Mucosa of gallbladder (tissue), 1 donor: Measurements from ENCODE around the gene NAV2. TPM values are rescaled to one million over a fixed set of nuclear protein-coding genes. Genes with fewer than 3 reads are reported as not detected.

Source experiments
- DNase-seq: peaks from one replicate; pipeline ENCODE4 v3.0.0-alpha.2; 2020; ENCODE audit warnings: low spot score
- total RNA-seq: library from RNA; stranded (reverse); gene quantifications from one replicate; pipeline ENCODE4 v1.2.1, GENCODE V29; 2021
- donor health status: DM: no; HTN: no; CAD: no.

Gene NAV2
- total RNA-seq, 1 donor from 2014 or later, result 5.3 TPM

DNA sequence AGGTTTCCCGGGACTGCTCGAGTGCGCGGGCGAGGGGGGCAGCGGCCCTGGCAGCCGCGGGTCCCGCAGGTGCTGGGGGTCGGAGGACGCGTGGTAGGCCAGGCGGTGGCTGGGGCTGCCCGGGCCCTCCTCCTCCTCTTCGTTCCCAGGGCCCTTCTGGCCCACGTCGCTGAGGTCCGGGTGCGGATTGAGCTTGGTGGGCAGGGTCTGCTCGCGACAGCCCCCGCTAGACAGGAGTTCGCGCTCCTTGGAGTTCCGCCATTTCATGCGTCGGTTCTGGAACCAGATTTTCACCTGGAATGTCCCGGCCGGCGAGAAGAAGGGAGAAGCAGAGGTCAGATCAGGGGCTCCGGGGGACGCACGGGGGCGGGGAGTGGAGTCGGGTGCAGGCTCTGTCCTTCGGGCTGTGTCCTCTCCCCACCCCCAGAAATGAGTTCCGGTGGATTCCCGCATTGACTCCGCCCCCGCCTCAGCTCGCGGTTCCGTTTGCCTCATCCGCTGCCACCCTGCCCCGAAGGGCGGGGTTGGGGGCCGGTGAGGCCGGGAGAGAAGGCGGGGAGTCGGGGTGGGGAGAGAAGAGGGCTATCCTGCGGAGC is 443.7 kb downstream of the NAV2 start:
- DNase-seq, result no peak

DNA sequence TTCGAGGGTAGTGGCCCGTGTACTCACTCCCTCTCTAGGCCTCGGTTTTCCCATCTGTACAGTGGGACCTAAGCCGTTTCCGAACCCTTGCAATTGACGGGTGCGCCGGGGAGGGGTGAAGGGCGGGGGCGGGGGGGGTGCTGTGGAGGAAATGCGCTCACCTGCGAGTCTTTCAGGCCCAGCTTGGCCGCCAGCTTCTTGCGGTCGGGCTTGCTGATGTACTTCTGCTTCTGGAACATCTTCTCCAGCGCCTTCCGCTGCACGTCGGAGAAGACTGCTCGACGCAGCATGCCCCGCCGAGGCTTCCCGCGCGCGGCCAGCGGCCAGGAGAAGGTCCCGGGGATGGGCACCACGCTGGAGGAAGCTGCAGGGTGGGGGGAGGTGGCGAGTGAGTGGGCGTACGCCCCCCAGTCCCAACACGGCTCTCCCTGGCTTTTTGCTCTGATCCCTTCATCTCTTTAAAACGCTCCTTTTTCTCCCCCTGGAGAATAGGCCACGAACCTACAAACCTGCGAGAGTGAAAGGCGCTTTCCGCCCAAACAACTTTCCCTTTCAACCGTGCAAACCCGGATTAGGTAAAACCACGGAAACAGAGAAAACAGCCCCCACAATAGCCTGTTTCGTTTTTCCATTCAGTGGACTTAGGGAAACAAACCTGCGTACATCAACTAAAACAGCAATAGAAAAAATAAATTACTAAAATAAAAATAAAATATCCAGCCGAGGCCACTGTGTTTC is 444.4 kb downstream of the NAV2 start:
- no peak for DNase-seq

DNA sequence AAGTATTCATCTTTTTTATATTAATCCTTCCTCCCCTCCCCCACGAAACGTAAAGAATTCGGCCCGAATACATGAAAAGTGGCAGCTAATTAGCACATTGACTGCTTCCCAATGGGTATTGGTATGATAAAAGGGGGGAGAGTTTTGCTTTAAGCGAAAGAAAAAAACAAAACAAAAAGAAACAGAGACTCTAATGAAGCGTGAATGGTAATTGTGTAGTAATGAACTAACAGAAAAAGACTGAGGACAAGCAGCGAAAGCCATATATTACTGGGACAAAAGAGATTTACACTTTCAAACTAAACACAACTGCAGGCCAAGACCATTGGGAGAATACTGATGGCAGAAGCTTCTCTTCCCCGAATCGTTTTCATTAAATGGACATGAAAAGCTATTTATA is 445.1 kb downstream of the NAV2 start:
- DNase-seq, result no peak

DNA sequence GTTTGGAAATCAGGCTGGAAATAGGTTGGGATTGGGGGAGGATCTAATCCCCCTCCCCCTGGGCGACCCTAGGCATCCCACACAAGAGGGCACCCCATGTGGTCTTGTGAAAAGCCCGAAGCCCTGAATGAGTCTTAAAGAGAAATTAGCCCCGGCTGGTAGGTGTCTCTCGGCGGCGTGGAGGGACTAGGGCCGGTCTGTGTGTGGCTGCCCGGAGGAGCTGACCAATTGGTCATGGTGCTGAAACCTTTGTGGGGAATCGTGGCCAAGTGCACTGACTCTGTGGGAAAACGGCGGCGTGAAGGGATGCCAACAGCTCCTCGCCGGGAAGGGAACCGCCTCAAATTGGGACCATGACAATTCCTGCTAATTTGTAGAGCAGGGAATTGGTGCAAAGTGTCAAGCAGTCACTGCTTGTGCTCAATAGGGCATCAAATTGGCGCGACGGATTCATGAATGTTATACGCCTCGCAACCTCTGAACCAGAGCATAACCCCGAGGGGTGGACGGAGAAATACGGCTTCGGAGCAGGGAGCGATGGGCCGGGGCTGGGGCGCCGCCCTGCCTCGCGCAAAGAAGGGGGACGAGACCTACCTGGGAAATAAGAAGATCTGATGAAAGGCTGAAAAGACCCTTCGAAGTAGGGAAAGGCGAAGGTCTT is 446.1 kb downstream of the NAV2 start:
- peak; percentile 72 for DNase-seq

DNA sequence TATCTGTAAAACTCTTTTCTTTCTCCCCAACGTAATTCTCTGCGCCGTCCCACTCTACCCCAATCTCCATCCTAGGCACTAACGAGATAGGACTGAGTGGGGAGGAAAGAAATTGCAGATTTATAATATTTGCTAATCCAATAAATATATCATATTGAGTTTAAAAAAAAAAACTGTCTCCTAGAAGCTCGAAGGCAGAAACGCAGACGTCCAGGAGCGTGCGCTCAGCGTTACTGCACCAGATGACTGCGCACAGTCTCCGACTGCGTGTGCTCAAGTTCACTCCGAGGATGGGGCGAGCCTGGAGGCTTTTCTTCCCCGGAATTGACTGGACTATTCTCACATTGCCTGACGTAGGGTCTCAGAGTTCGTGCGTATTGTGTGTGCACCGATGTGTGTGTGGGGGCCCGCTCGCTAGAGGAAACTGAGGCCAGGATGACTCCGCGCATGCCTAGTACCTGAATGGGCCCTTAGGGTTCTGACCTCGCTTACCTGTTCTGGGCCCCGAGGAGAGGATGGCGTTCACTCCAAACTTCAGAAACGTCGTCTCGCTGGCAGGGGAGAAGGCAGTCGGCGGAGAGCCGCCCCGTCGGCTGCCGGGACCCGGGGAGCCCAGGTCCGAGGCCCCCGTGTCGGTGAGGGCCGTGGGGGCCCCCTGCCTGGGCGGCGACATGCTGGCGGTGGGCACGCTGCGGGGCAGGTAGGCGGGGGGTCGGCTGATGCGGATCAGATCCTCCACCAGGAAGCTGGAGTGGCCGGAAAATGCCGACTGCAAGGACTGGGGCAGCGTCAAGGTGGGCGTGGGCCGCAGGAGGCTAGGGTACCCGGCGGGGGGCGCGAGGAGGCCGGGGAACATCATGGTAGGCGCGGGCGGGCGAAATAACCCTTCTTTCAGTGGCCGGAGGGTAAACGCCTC is 447.1 kb downstream of the NAV2 start:
- DNase-seq, result no peak

DNA sequence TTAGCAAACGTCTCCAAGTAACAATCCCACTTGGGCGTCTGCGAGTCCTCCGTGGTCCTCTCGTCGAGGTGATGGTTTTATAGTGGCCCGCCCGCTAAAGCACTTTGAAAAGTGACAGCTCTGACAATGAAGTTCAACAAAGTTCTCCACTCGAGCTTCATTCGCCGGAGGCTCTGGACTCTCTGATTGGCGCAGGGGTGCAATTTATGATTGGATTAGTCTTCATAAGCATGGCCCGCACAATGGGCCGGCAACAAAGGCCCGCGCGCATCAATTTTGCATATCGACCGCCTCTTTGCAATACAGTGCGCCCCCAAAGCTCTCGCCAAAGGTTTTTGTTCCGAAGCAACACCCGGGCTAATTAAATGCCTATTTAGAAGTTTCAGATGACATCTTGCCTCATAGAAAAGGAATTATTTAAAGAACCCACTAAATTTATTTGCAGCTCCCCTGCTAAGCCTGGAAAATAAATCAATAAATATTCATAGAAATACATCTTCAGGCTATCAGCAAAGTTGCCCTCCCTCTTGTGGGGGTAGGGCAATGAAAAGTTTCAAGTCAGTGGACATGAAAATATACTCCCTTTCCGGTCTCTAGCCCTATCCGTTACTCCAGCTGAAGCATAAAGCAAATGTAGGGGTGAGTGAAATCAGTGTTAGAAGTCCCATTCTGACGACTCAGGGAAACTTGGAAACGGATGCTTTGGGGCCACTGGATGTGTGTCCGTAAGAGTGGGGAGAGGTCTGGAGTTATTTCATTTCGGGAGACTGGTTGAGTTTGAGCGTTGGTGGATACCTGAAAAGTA is 448.0 kb downstream of the NAV2 start, which contains the start of gene DBX1:
Gene DBX1, minus strand, starts transcription at position 51 of the 805 bp plus-strand sequence. CDS start 151 bp downstream, outside the sequence.
- no peak for DNase-seq

DNA sequence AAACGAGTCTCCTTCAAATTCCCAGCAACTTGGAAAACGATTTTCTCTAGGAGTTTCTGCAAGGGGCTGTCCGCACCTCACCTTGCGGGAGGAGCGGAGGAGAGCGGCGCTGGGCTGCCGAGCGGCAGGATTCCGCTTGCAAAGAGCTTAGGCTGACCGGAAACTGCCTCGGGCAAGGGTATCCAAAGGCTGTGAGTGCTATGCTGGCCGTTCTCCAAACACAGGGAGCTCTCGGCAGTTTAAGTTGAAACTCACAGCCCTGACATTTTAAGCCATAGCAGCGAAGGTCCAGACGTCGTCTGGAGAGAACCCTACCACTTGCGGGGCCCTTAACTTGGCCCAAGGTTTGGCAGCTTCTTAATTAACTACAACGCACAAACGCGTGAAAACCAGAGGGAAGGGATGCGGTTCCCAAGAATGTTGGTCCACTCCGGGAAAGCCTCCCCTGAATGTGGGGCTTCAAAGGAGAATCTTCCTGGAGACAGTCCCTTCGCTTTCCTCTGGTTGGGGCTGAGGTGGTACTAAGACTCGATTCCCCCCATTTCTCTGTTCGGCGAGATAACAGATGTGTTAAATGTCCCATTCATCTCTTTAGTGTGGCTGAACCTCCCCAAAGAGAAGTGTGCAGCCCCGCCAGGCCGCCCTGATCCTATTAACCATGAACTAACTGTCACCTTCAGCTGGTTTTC is 448.7 kb downstream of the NAV2 start:
- no peak for DNase-seq

DNA sequence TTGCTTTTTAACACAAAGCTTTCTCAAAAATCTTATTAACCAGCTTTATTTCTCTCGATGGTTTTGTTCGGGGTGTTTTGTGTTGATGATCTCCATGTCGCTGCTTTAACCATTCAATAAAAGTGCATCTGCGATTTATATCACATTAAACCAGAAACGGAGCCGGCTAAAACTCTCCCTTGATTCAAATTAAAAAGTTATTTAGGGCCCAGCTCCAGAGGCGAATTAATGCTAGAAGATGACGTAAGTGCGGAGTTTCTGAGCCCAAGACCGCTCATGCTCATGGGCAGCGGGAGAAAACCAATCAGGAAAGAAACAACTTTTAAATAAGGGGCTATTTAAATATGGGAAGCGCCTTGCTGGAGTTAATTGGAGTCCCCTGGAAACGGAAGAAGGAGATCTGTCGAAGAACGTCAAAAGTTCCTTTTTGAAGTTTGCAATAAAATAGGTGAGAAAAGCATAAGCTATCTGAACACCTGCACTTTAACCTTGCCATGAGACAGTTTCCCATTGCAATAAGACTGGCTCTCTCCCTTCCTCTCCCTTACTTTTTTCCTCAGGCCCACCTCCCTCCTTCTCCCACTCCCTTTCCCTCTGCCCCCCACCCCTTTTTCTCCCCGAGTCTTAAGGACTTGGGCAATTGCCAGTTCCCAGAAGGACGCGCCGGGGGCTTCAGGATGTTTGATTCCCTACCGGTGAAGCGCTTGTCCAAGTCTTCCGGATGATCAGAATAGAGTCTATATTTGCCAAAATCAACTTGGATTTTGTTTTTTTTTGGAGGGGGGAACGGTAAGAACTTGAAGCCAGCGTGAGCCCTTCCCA is 449.5 kb downstream of the NAV2 start:
- no peak for DNase-seq

DNA sequence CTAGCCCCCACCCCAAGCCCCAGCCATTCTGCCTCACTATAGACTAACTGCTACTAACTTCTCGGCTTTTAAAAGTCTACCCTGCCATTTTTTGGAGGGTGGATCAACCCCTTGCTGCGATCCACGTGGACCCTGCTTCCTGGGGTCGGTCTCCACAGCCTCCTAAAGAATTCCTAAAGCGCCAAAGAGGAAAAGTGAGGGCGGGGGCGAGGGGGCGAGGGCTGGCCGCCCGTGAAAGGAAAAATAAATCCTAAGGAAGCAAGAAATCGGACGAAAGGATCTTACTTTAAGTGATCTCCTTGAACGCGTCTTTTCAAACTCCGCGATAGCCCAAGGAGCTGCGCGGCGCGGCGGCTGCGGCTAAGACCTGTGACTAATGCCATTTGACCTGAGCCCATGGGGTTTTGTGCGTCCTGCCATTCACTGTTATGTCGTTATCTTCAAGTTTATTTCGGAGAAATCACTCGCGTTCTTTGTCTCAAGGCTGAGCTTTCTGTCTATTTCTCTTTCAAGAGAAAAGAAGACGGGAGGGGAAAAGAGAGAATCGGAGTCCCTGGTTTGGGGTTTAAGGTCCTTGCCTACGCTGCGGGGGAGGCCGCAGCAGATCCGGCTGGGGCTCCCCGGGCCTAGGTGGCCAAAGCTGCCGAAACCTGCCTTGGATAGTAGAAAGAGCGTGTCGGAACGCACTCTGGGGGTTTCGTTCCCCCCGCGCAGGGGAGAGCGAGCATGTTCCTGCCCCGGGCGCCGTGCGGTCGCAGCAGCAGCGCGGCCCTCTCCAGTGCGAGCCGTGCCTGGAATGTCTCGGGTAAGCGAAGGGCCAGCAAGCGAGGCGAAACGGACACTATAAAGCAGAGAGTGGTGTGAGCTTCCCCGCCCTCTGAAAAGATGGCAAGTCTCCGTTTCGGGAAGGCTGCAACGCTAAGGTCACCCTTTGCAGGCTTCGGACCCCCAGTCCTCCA is 450.5 kb downstream of the NAV2 start:
- no peak for DNase-seq

DNA sequence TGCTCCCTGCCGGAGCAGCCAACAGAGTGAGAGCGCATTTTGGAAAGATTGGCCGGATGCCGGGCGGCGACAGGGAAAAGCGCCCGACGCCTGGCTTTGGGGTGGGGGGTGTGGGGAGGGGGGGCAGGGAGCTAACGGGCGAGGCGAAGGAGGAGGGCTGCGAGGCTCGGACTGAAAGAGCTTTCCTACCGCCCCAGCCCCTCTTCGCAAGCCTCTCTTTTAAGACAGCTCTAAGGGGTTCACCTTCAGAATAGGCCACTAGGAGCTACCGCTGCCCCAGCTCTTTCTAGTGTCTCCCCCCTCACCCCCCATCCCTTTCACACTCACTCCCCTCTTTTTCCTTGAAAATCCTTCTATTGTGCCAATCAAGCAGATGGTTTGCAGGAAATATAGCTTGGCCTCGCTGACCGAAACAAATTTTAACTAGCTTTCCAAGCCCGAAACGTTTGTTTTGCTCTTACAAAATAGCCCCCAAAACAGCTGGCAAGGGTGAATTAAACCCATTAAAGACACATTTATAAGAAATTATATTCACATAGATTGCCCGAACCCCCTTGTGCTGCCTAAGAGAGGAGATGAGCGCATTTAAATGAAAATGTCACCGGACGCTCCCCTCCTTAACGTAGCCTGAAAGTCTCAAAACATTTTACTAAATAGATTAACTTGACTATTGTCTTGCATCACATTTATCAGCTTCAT is 451.3 kb downstream of the NAV2 start:
- no peak for DNase-seq
